NCI-H82 treated with DMSO at 0.1 percent for 48 hours (cell line): ENCODE results near the gene SMIM22.

Experiments used
- DNase-seq: peaks from one replicate; lab custom pipeline; 2025; ENCODE audit not compliant: unreplicated experiment; lab: John Stamatoyannopoulos, UW

Gene SMIM22

GRCh38 chr16:4814542-4815173 is 19.5 kb downstream of the SMIM22 start:
- no peak for DNase-seq

- no peak for DNase-seq
Measured at GRCh38 chr16:4820652-4821051, 25.5 kb downstream of the SMIM22 start.

- DNase-seq: no peak
Measured at GRCh38 chr16:4825196-4825595, 30.0 kb downstream of the SMIM22 start.

- DNase-seq: no peak
Measured at GRCh38 chr16:4826526-4826925, 31.4 kb downstream of the SMIM22 start.

GRCh38 chr16:4826980-4827379 is 31.8 kb downstream of the SMIM22 start:
- DNase-seq: no peak

- no peak for DNase-seq
Measured at GRCh38 chr16:4828567-4829321, 33.6 kb downstream of the SMIM22 start.

- no peak for DNase-seq
Measured at GRCh38 chr16:4830408-4830807, 35.2 kb downstream of the SMIM22 start.

GRCh38 chr16:4831616-4832015 is 36.4 kb downstream of the SMIM22 start:
- no peak for DNase-seq

GRCh38 chr16:4832698-4833343 is 37.7 kb downstream of the SMIM22 start:
- no peak for DNase-seq

GRCh38 chr16:4833584-4833983 is 38.4 kb downstream of the SMIM22 start:
- DNase-seq: no peak

GRCh38 chr16:4836727-4837126 is 41.6 kb downstream of the SMIM22 start:
- no peak for DNase-seq

- DNase-seq: no peak
Measured at GRCh38 chr16:4837733-4838501, 42.7 kb downstream of the SMIM22 start.

- DNase-seq: no peak
Measured at GRCh38 chr16:4839942-4840341, 44.8 kb downstream of the SMIM22 start.

- DNase-seq: no peak
Measured at GRCh38 chr16:4840984-4841383, 45.8 kb downstream of the SMIM22 start.
